T-helper 1 cell treated with Interleukin-12 subunit alpha and Interleukin-12 subunit beta and Interleukin-4 antibody, amounts not matched to agents 30 ng/mL and 1 ng/mL, for 36 hours (primary cell): ENCODE data around the gene TMEM26. TPM values are rescaled to one million over a fixed set of nuclear protein-coding genes. Genes with fewer than 3 reads are reported as not detected.

Experiments
- total RNA-seq: library from RNA; stranded (reverse); gene quantifications from 2 replicates; pipeline ENCODE4 v1.2.3, GENCODE V29; 2022

Gene TMEM26
- total RNA-seq, 1 donor from 2014 or later: not detected

Other genes starting within 250 kb of the TMEM26 start
- gene CABCOCO1, start 209.5 kb upstream of the TMEM26 start, total RNA-seq: not detected in 2 replicates